ENCODE measurements around the gene IFT43. TPM values are rescaled to one million over a fixed set of nuclear protein-coding genes. Genes with fewer than 3 reads are reported as not detected.
"Not testable (repeated sequence)": the region's sequence is repeated elsewhere in the genome, so short reads cannot be mapped to it uniquely, and the experiment has no call there.

The IFT43 gene
- total RNA-seq, 2 experiments from 2014 or later = 4.5 TPM

GRCh38 chr14:76002383-76002782 is 16.8 kb downstream of the IFT43 start:
- no peak overlapping the region for H3K27ac Mint-ChIP-seq
- CTCF ChIA-PET = interaction anchor here (1.3 kb wide), 1 partner anchor 17 kb away, joined by 3 read pairs; no protein-coding TSS in a partner anchor

GRCh38 chr14:76006253-76006652 is 20.7 kb downstream of the IFT43 start:
- H3K4me3 Mint-ChIP-seq = no peak overlapping the region
- ChIA-PET CTCF (interaction anchor here (0.6 to 2.6 kb wide), 3 partner anchors 10 to 24 kb away, joined by 3 to 9 read pairs (median 4); partner anchors contain the start of gene TGFB3), POLR2A (no interaction called here)
- H3K9me3 Mint-ChIP-seq = peaks cover 8% of the 10 kb centered on the region
- H3K36me3 Mint-ChIP-seq (ENCODE audit: low read depth) = peaks cover 12% of the 10 kb centered on the region
- H3K27me3 Mint-ChIP-seq = no peaks in the 10 kb centered on the region
- H3K27ac Mint-ChIP-seq = no peak overlapping the region
- H3K4me1 Mint-ChIP-seq = no peaks in the 10 kb centered on the region
- DNase-seq = no peak

More at GRCh38 chr14:76002383-76002782, 16.8 kb downstream of the IFT43 start:
- Mint-ChIP-seq H3K4me1 (no peaks in the 10 kb centered on the region), H3K9me3 (peaks cover 8% of the 10 kb centered on the region), H3K36me3 (ENCODE audit: low read depth) (peaks cover 12% of the 10 kb centered on the region), H3K4me3 (no peak overlapping the region), H3K27me3 (no peaks in the 10 kb centered on the region)
- POLR2A ChIA-PET = no interaction called here
- DNase-seq = no peak

GRCh38 chr14:76007379-76007778 is 21.8 kb downstream of the IFT43 start:
- no peak overlapping the region for H3K27ac Mint-ChIP-seq
- H3K4me1 Mint-ChIP-seq = no peaks in the 10 kb centered on the region
- no peak overlapping the region for H3K4me3 Mint-ChIP-seq
- DNase-seq = no peak
- H3K36me3 Mint-ChIP-seq (ENCODE audit: low read depth) = peaks cover 11% of the 10 kb centered on the region
- ChIA-PET POLR2A (interaction anchor here (0.6 kb wide), 1 partner anchor 302 kb away, joined by 5 read pairs; no protein-coding TSS in a partner anchor), CTCF (interaction anchor here (0.7 to 2.6 kb wide), 3 partner anchors 25 to 132 kb away, joined by 3 to 9 read pairs (median 4); partner anchors contain the start of gene TGFB3)
- H3K27me3 Mint-ChIP-seq = no peaks in the 10 kb centered on the region
- H3K9me3 Mint-ChIP-seq = peaks cover 8% of the 10 kb centered on the region

- CTCF ChIA-PET = interaction anchor here (1.8 kb wide), 1 partner anchor 29 kb away, joined by 4 read pairs; no protein-coding TSS in a partner anchor
- DNase-seq = no peak
- Mint-ChIP-seq H3K4me3 (no peak overlapping the region), H3K27me3 (no peaks in the 10 kb centered on the region), H3K9me3 (peaks cover 8% of the 10 kb centered on the region), H3K36me3 (ENCODE audit: low read depth) (peaks cover 8% of the 10 kb centered on the region), H3K27ac (no peak overlapping the region), H3K4me1 (no peaks in the 10 kb centered on the region)
- POLR2A ChIA-PET = interaction anchor here (0.6 kb wide), 1 partner anchor 302 kb away, joined by 5 read pairs; no protein-coding TSS in a partner anchor
These were observed 22.3 kb downstream of the IFT43 start for GRCh38 chr14:76007852-76008251.

- H3K27me3 Mint-ChIP-seq = not testable (repeated sequence)
- CTCF ChIA-PET = interaction anchor here (0.7 to 1.8 kb wide), 4 partner anchors 12 to 301 kb away, joined by 3 to 4 read pairs (median 4); no protein-coding TSS in a partner anchor
These were observed 24.1 kb downstream of the IFT43 start for GRCh38 chr14:76009627-76010026.

GRCh38 chr14:76011930-76012329 is 26.4 kb downstream of the IFT43 start:
- ChIA-PET POLR2A (no interaction called here), CTCF (no interaction called here)
- H3K27ac Mint-ChIP-seq = no peak overlapping the region
- no peaks in the 10 kb centered on the region for H3K36me3 Mint-ChIP-seq (ENCODE audit: low read depth)
- H3K27me3 Mint-ChIP-seq = no peaks in the 10 kb centered on the region
- no peak for DNase-seq
- no peaks in the 10 kb centered on the region for H3K4me1 Mint-ChIP-seq
- H3K4me3 Mint-ChIP-seq = no peak overlapping the region
- H3K9me3 Mint-ChIP-seq = no peaks in the 10 kb centered on the region

More at GRCh38 chr14:76009627-76010026, 24.1 kb downstream of the IFT43 start:
- H3K9me3 Mint-ChIP-seq; H3K36me3 Mint-ChIP-seq (ENCODE audit: low read depth); H3K27ac Mint-ChIP-seq; H3K4me1 Mint-ChIP-seq; H3K4me3 Mint-ChIP-seq; POLR2A ChIA-PET; DNase-seq: not testable (repeated sequence)

GRCh38 chr14:76012354-76012753 is 26.8 kb downstream of the IFT43 start:
- no peak for DNase-seq
- no peaks in the 10 kb centered on the region for H3K4me1 Mint-ChIP-seq
- ChIA-PET POLR2A (no interaction called here), CTCF (no interaction called here)
- no peak overlapping the region for H3K4me3 Mint-ChIP-seq
- no peak overlapping the region for H3K27ac Mint-ChIP-seq
- peaks cover 3% of the 10 kb centered on the region for H3K9me3 Mint-ChIP-seq
- H3K36me3 Mint-ChIP-seq (ENCODE audit: low read depth) = no peaks in the 10 kb centered on the region
- no peaks in the 10 kb centered on the region for H3K27me3 Mint-ChIP-seq

- Mint-ChIP-seq H3K27ac (no peak overlapping the region), H3K27me3 (no peaks in the 10 kb centered on the region), H3K9me3 (peaks cover 12% of the 10 kb centered on the region), H3K4me1 (no peaks in the 10 kb centered on the region), H3K4me3 (no peak overlapping the region), H3K36me3 (ENCODE audit: low read depth) (peaks cover 10% of the 10 kb centered on the region)
- ChIA-PET POLR2A (no interaction called here), CTCF (no interaction called here)
- DNase-seq = no peak
These were observed 29.6 kb downstream of the IFT43 start for GRCh38 chr14:76015191-76015590.

GRCh38 chr14:76015668-76016067 is 30.1 kb downstream of the IFT43 start:
- CTCF ChIA-PET = no interaction called here
- Mint-ChIP-seq H3K27ac (no peak overlapping the region), H3K27me3 (no peaks in the 10 kb centered on the region), H3K4me3 (no peak overlapping the region), H3K9me3 (peaks cover 15% of the 10 kb centered on the region), H3K36me3 (ENCODE audit: low read depth) (peaks cover 13% of the 10 kb centered on the region), H3K4me1 (no peaks in the 10 kb centered on the region)
- POLR2A ChIA-PET = no interaction called here
- DNase-seq = no peak

- Mint-ChIP-seq H3K4me3 (no peak overlapping the region), H3K27ac (no peak overlapping the region), H3K9me3 (peaks cover 15% of the 10 kb centered on the region), H3K27me3 (no peaks in the 10 kb centered on the region), H3K36me3 (ENCODE audit: low read depth) (peaks cover 13% of the 10 kb centered on the region), H3K4me1 (no peaks in the 10 kb centered on the region)
- POLR2A ChIA-PET = no interaction called here
- CTCF ChIA-PET = interaction anchor here (1.3 kb wide), 2 partner anchors 14 to 18 kb away, joined by 3 read pairs; no protein-coding TSS in a partner anchor
- no peak for DNase-seq
These were observed 34.1 kb downstream of the IFT43 start for GRCh38 chr14:76019676-76020075.

- no peaks in the 10 kb centered on the region for H3K27me3 Mint-ChIP-seq
- POLR2A ChIA-PET = no interaction called here
- no peaks in the 10 kb centered on the region for H3K4me1 Mint-ChIP-seq
- H3K27ac Mint-ChIP-seq = no peak overlapping the region
- CTCF ChIA-PET = interaction anchor here (1.4 kb wide), 1 partner anchor 18 kb away, joined by 3 read pairs; no protein-coding TSS in a partner anchor
- peaks cover 12% of the 10 kb centered on the region for H3K9me3 Mint-ChIP-seq
- no peak overlapping the region for H3K4me3 Mint-ChIP-seq
- DNase-seq = no peak
- H3K36me3 Mint-ChIP-seq (ENCODE audit: low read depth) = peaks cover 13% of the 10 kb centered on the region
These were observed 37.4 kb downstream of the IFT43 start for GRCh38 chr14:76022991-76023390.

GRCh38 chr14:76023757-76024156 is 38.2 kb downstream of the IFT43 start:
- Mint-ChIP-seq H3K36me3 (ENCODE audit: low read depth) (peaks cover 13% of the 10 kb centered on the region), H3K27ac (no peak overlapping the region), H3K4me3 (no peak overlapping the region), H3K9me3 (peaks cover 12% of the 10 kb centered on the region), H3K4me1 (no peaks in the 10 kb centered on the region), H3K27me3 (no peaks in the 10 kb centered on the region)
- CTCF ChIA-PET = interaction anchor here (1.4 kb wide), 1 partner anchor 17 kb away, joined by 3 read pairs; no protein-coding TSS in a partner anchor
- POLR2A ChIA-PET = no interaction called here
- DNase-seq = no peak

- POLR2A ChIA-PET = no interaction called here
- DNase-seq = no peak
- Mint-ChIP-seq H3K27ac (no peak overlapping the region), H3K4me1 (no peaks in the 10 kb centered on the region), H3K27me3 (no peaks in the 10 kb centered on the region), H3K9me3 (peaks cover 10% of the 10 kb centered on the region), H3K36me3 (ENCODE audit: low read depth) (peaks cover 8% of the 10 kb centered on the region), H3K4me3 (no peak overlapping the region)
- CTCF ChIA-PET = no interaction called here
These were observed 38.8 kb downstream of the IFT43 start for GRCh38 chr14:76024211-76024907.
